RKO (cell line): ENCODE results near the gene VPS16.

Source experiments
- DNase-seq: peaks from one replicate; pipeline ENCODE4 v3.0.0-alpha.2; 2016; ENCODE audit warnings: low spot score

Gene VPS16

GRCh38 chr20:2900845-2901592, 60.5 kb downstream of the VPS16 start:
- no peak for DNase-seq

GRCh38 chr20:2902291-2902690, 61.7 kb downstream of the VPS16 start:
- DNase-seq: no peak

- DNase-seq: no peak
Measured at GRCh38 chr20:2902818-2903217, 62.3 kb downstream of the VPS16 start.

GRCh38 chr20:2903686-2904085, 63.1 kb downstream of the VPS16 start:
- no peak for DNase-seq

- no peak for DNase-seq
Measured at GRCh38 chr20:2907519-2907918, 67.0 kb downstream of the VPS16 start.

- no peak for DNase-seq
Measured at GRCh38 chr20:2909953-2910352, 69.4 kb downstream of the VPS16 start.

- DNase-seq: peak; percentile 14
Measured at GRCh38 chr20:2911200-2911599, 70.7 kb downstream of the VPS16 start.

- peak; percentile 38 for DNase-seq
Measured at GRCh38 chr20:2914160-2914559, 73.6 kb downstream of the VPS16 start.
